Astrocyte of the cerebellum (primary cell): ENCODE data around the gene UTS2R.
"Not testable (repeated sequence)": the region's sequence is repeated elsewhere in the genome, so short reads cannot be mapped to it uniquely, and the experiment has no call there.

Experiments used
- DNase-seq: peaks from one replicate; pipeline ENCODE4 v3.0.0-alpha.2; 2011; ENCODE audit warnings: low read depth
- H3K4me3 ChIP-seq: 2 replicates; pipeline ENCODE4 v1.5.1; 2011; ENCODE audit warnings: mild to moderate bottlenecking, low read depth, low read length, moderate library complexity
- in situ Hi-C: cut with HindIII; loops from 2 replicates; pipeline ENCODE4 v1.10.0; 2017; ENCODE audit warnings: low sequenced_read_pairs
- TF ChIP-seq, protein P1 (sequence below): IDR thresholded peaks from 2 replicates; pipeline ENCODE4 v1.5.1; 2012; ENCODE audit warnings: low read length, low read depth, moderate library complexity, mild to moderate bottlenecking; ENCODE audit errors: missing control alignments

The UTS2R gene

DNA sequence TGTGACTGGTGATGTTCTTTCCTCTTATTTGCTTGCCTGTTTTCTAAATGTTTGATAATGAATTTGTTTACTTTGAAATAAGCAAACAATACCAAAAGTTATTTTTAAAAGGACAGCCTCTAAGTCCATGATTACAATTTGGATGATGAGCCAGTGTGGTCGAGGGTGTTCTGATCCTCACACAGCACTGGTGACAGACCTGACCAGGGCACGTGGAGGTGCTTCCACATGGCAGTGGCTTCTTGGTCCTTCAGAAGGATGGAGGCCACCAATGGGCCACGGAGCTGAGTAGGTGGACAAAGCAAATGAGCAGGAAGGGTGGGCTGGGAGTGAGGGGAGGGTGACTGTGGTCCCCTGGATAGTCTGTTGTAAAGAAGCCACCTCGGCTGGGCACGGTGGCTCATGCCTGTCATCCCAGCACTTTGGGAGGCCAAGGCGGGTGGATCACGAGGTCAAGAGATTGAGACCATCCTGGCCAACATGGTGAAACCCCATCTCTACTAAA is 16.7 kb upstream of the UTS2R start:
- TF ChIP-seq, protein P1, sequence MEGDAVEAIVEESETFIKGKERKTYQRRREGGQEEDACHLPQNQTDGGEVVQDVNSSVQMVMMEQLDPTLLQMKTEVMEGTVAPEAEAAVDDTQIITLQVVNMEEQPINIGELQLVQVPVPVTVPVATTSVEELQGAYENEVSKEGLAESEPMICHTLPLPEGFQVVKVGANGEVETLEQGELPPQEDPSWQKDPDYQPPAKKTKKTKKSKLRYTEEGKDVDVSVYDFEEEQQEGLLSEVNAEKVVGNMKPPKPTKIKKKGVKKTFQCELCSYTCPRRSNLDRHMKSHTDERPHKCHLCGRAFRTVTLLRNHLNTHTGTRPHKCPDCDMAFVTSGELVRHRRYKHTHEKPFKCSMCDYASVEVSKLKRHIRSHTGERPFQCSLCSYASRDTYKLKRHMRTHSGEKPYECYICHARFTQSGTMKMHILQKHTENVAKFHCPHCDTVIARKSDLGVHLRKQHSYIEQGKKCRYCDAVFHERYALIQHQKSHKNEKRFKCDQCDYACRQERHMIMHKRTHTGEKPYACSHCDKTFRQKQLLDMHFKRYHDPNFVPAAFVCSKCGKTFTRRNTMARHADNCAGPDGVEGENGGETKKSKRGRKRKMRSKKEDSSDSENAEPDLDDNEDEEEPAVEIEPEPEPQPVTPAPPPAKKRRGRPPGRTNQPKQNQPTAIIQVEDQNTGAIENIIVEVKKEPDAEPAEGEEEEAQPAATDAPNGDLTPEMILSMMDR = no peak
- DNase-seq = no peak
- in situ Hi-C loops = no loop called here
- no peak overlapping the region for H3K4me3 ChIP-seq

DNA sequence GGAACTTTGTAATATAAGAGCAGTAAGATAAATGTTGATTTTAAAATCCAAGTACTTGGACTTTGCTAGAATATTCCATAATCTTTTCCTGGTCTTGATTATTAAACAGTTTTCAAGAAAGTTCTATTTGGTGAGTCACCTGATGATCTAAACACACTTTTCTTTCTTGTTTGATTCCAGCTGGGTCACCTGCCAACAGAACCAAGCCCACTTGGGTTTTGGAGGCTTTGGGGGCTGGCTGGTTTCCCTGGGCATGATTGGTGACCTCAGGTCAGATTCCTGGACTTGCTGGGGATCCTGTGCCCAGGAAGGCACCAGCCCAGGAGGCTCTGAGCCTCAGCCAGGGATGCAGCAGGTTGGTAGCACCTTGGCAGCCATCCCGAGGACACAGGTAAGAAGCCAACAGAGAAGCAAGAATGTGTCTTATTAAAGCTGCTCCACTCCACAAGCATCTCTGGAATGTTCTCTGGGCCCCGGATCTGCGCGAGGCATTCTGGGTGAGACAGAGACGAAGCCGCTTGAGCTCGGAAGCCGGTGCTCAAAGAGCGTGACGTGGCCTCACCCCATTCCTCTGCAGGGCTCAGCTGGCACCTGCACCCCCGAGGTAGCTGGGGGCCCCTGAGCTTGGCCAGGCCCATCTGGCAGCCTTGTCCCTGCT is 15.7 kb upstream of the UTS2R start:
- TF ChIP-seq, protein P1 = no peak
- H3K4me3 ChIP-seq = no peak overlapping the region
- no peak for DNase-seq
- in situ Hi-C loops = no loop called here

DNA sequence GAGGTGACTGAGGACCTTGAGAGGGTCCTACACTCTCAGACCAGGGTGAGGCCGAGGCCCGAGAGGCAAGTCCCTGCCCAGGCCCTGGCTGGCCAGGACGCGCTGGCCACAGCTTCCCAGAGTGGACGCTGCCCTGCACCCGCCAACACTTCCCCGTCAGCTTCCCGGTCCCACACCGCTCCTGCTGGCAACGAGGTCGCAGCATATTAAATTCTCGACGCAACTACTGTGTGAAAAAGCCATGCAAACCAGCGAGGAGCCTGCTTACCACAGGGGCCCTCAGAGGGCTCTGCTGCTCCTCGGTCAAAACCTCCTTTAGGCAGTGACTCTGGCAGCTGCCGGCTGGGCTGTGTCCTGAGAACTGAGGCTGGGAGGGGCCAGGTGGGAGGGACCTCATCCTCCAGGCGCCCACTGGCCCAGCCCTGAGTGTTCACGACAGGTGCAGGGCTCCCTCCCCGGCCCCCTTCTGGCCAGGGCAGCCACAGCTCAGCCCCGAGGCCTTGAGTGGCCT is 14.7 kb upstream of the UTS2R start:
- H3K4me3 ChIP-seq = no peak overlapping the region

DNA sequence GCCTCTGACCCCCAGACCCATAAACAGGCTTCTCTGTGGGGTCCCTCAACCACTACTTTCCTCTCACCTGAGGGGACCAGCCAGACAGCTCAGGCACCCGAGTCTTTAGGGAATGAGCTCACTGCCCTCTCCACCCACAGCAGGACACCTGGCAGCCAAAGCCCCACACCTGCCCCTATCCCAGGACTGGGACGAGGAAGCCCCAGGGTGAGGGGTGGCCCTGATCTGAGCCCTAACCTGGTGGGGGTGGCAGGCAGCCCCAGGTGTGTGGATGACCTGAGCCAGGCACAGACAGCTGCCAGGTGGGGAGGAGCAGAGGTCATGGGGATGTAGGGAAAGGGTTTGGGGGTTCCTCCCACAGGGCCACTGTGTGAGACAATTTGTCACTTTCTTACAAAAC is 14.2 kb upstream of the UTS2R start:
- H3K4me3 ChIP-seq = no peak overlapping the region
- in situ Hi-C loops = no loop called here
- no peak for DNase-seq
- TF ChIP-seq, protein P1 = no peak

More for the DNA sequence above, 14.7 kb upstream of the UTS2R start:
- in situ Hi-C loops = no loop called here
- TF ChIP-seq, protein P1 = no peak
- no peak for DNase-seq

DNA sequence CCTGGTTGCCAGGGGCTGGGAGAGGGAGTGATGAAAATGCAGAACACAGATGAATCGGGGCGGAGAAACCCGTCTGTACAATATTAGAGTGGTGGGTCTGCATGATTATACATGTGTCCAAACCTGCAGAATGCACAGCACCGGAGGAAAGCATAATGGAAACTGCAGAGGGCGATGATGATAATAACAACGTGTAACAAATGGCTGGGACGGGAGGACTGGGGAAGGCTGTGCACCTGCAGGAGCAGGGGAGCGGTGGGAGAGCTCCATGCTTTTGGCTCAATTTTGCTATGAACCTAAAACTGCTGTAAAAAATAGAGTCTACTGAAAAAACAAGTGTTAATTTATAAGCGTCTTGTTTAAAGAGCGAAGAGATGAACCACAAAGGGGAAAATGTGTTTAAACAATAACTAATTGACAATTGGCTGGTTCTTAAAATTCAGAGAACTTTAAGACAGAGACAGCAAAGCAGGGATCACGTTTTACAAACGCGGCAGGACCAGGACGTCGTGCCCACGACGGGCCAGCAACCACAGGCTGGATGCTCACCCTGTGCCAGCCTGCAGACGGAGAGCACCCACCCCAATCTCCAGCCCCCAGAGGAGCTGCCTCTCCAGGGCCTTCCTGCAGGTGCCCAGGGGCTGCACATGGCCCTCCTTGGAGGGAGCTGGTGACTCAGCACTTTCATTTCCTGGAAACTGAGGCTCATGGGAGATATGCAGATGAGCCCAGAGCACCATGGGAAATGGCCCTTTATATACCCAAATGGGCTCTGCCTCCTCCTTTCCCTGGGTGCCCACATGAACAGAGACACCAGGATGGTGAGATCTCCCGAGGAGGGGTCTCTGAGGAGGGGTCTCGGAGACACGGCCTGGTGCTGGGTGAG is 12.9 kb upstream of the UTS2R start, which contains the start of gene TEX19:
Gene TEX19, plus strand, starts transcription at position 783 of the 886 bp plus-strand sequence. CDS start 2,904 bp downstream, outside the sequence.
- TF ChIP-seq, protein P1 = no peak
- no peak within 1 kb of the TSS for H3K4me3 ChIP-seq
- in situ Hi-C loops = no loop called here
- DNase-seq = no peak

DNA sequence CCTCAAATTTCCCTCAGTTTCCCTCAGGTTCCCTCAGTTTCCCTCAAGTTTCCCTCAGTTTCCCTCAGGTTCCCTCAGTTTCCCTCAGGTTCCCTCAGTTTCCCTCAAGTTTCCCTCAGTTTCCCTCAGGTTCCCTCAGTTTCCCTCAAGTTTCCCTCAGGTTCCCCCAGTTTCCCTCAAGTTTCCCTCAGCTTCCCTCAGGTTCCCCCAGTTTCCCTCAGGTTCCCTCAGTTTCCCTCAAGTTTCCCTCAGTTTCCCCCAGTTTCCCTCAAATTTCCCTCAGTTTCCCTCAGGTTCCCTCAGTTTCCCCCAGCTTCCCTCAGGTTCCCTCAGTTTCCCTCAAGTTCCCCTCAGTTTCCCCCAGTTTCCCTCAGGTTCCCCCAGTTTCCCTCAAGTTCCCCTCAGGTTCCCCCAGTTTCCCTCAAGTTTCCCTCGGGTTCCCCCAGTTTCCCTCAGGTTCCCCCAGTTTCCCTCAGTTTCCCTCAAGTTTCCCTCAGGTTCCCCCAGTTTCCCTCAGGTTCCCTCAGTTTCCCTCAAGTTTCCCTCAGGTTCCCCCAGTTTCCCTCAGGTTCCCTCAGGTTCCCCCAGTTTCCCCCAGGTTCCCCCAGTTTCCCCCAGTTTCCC is 12.0 kb upstream of the UTS2R start:
- in situ Hi-C loops = loop anchor here (5.0 kb wide), 1 partner anchor 58 kb away; the partner anchor contains the start of genes HEXD and OGFOD3
- H3K4me3 ChIP-seq = not testable (repeated sequence)

More for the DNA sequence above, 12.0 kb upstream of the UTS2R start:
- not testable (repeated sequence) for DNase-seq
